Keratinocyte (primary cell): ENCODE results near the gene ENPP1. TPM values are rescaled to one million over a fixed set of nuclear protein-coding genes. Genes with fewer than 3 reads are reported as not detected.
"Not testable (repeated sequence)": the region's sequence is repeated elsewhere in the genome, so short reads cannot be mapped to it uniquely, and the experiment has no call there.

Experiments used
- DNase-seq: peaks from one replicate; pipeline ENCODE4 v3.0.0-alpha.2; 2011; ENCODE audit warnings: low read depth, missing footprints, low spot score
- FAIRE-seq: peaks from 2 replicates; lab custom pipeline; 2011; peaks lifted over from hg19 to GRCh38; lab: Jason Lieb, UNC
- H2AFZ ChIP-seq: 2 replicates; pipeline ENCODE4 v1.6.0; 2012; ENCODE audit warnings: low read length, control low read depth, inconsistent platforms; ENCODE audit not compliant: control insufficient read depth
- H3K27ac ChIP-seq: 2 replicates; pipeline ENCODE4 v1.5.1; 2011; ENCODE audit warnings: low read length; ENCODE audit not compliant: control insufficient read depth, insufficient read depth
- H3K27me3 ChIP-seq: 3 replicates; pipeline ENCODE4 v1.6.0; 2011; ENCODE audit warnings: low read length; ENCODE audit not compliant: control insufficient read depth, insufficient read depth; ENCODE audit errors: extremely low read depth
- H3K36me3 ChIP-seq, 2 experiments: 2 replicates in 1 of 2; 3 replicates in 1 of 2; pipeline ENCODE4 v1.5.1; 2011; ENCODE audit warnings: low read length in 2 of 2, mild to moderate bottlenecking in 1 of 2; ENCODE audit not compliant: control insufficient read depth in 2 of 2, insufficient read depth in 2 of 2; ENCODE audit errors: extremely low read depth in 1 of 2
- H3K4me1 ChIP-seq: 3 replicates; pipeline ENCODE4 v1.5.1; 2011; ENCODE audit warnings: low read length; ENCODE audit not compliant: control insufficient read depth, insufficient read depth; ENCODE audit errors: extremely low read depth
- H3K4me2 ChIP-seq: 3 replicates; pipeline ENCODE4 v1.6.0; 2011; ENCODE audit warnings: low read depth, low read length; ENCODE audit not compliant: control insufficient read depth, insufficient read depth; ENCODE audit errors: extremely low read depth
- H3K4me3 ChIP-seq, 3 experiments: fragments of 200-600 bp in 1 of 3; sonication (generic) in 1 of 3; 2 replicates in 2 of 3; 3 replicates in 1 of 3; pipeline ENCODE4 v1.5.1; 2011 to 2016; ENCODE audit warnings: low read length in 3 of 3, mild to moderate bottlenecking in 3 of 3, control low read depth in 2 of 3, inconsistent platforms in 1 of 3, low read depth in 1 of 3, mixed read lengths in 1 of 3, mixed run types in 1 of 3, moderate library complexity in 1 of 3; ENCODE audit not compliant: control insufficient read depth in 2 of 3, insufficient read depth in 2 of 3; ENCODE audit errors: extremely low read depth in 1 of 3
- H3K79me2 ChIP-seq: 2 replicates; pipeline ENCODE4 v1.6.0; 2012; ENCODE audit warnings: low read length; ENCODE audit not compliant: control insufficient read depth, insufficient read depth
- H3K9ac ChIP-seq: 3 replicates; pipeline ENCODE4 v1.6.0; 2011; ENCODE audit warnings: low read length; ENCODE audit not compliant: control insufficient read depth, insufficient read depth; ENCODE audit errors: extremely low read depth
- H3K9me1 ChIP-seq: 3 replicates; pipeline ENCODE4 v1.6.0; 2011; ENCODE audit warnings: low read length; ENCODE audit not compliant: control insufficient read depth, insufficient read depth; ENCODE audit errors: extremely low read depth
- H3K9me3 ChIP-seq: 2 replicates; pipeline ENCODE4 v1.5.1; 2012; ENCODE audit warnings: low read depth, low read length; ENCODE audit not compliant: control insufficient read depth
- H4K20me1 ChIP-seq: 3 replicates; pipeline ENCODE4 v1.6.0; 2011; ENCODE audit warnings: low read length; ENCODE audit not compliant: control insufficient read depth, insufficient read depth; ENCODE audit errors: extremely low read depth
- CTCF ChIP-seq, 3 experiments: IDR thresholded peaks in 1 of 3; conservative IDR thresholded peaks in 1 of 3; optimal IDR thresholded peaks in 1 of 3; 2 replicates in 2 of 3; 3 replicates in 1 of 3; pipeline versions ENCODE3 to v1.5.1; 2011; ENCODE audit warnings: low read length in 3 of 3, mild to moderate bottlenecking in 3 of 3, moderate library complexity in 2 of 3, control low read depth in 1 of 3, inconsistent platforms in 1 of 3; ENCODE audit not compliant: insufficient read depth in 2 of 3; ENCODE audit errors: extremely low read depth in 1 of 3
- EZH2 ChIP-seq: IDR thresholded peaks from one replicate; pipeline ENCODE4 v1.6.1; 2012; ENCODE audit warnings: inconsistent platforms, mild to moderate bottlenecking, low read length, moderate library complexity
- dilution Hi-C: fragments of 300-500 bp; cut with MboI; formaldehyde crosslinking; loops from one replicate; pipeline ENCODE4 v1.7.0; 2020; ENCODE audit warnings: low sequenced_read_pairs; ENCODE audit not compliant: extremely low pct_ligation_motif_present
- polyA plus RNA-seq, 5 experiments: library from polyadenylated mRNA; depleted of rRNA in 3 of 5; stranded (reverse) in 3 of 5; stranded (forward) in 1 of 5; unstranded in 1 of 5; fragments of >200 nt; gene quantifications; 1 replicate in 1 of 5; 2 replicates in 3 of 5; 3 replicates in 1 of 5; pipeline versions ENCODE4 v1.2.1 to v1.2.3, GENCODE V29; 2011 to 2012; ENCODE audit warnings: missing spikeins in 2 of 5, low read depth in 1 of 5, low replicate concordance in 1 of 5

Gene ENPP1
- polyA plus RNA-seq, 1 donor (not counting 4 experiments of a cell fraction or from before 2014, with no cell fraction given): 0.34 TPM

DNA sequence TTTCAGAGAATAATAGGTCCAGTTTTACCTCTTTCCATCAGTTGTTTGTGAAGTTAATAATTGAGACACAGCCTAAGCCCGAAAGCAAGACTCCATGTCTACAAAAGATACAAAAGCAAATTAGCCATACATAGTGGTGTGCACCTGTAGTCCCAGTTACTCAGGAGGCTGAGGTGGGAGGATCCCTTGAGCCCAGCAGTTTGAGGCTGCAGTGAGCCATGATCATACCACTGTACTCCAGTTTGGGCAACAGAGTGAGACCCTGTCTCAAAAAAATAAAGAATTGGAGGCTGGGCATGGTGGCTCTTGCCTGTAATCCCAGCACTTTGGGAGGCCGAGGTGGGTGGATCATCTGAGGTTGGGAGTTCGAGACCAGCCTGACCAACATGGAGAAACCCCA is 101.0 kb downstream of the ENPP1 start:
- H3K9ac ChIP-seq, H3K9me3 ChIP-seq, H3K27me3 ChIP-seq, H3K4me3 ChIP-seq, H3K36me3 ChIP-seq, dilution Hi-C loops, H3K27ac ChIP-seq, H4K20me1 ChIP-seq, H3K79me2 ChIP-seq, DNase-seq, H3K4me2 ChIP-seq, H3K4me1 ChIP-seq, H3K9me1 ChIP-seq, FAIRE-seq, H2AFZ ChIP-seq: not testable (repeated sequence)

DNA sequence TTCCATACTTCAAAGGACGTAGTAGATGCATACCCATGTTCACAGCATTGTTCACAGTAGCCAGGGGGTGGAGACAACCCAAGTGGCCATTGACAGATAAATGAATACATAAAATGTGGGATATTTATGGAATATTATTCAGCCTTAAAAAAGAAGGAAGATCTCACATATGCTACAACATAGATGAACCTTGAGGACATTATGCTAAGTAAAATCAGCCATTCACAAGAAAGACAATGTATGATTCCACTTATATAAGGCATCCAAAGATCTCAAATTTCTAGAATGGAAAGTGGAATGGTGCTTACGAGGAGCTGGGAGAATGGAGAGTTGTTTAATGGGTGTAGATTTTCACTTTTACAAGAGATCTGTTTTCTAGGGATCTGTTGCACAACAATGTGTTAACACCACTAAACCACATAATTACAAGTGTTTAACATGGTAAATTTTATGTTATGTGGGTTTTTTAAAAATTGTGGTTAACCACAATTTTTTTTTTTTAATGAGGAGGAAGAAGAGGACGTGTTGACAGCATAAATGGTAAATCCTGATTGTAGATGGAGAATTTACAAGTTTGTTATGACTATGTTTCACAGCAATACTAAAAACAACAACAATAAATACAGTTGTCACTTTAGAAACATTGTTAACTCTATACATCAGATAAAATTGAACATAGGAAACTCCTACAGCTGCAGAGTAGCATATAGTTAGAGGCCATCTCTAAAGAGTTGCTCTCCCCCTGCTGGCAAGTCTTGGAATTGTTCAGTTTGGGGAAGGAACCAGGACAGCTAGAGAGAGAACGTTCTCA is 101.8 kb downstream of the ENPP1 start:
- Histone ChIP-seq H3K9me3 (no peaks in the 10 kb centered on the region), H4K20me1 (no peaks in the 10 kb centered on the region), H2AFZ (no peak overlapping the region), H3K4me2 (no peak overlapping the region), H3K4me1 (peaks cover 3% of the 10 kb centered on the region), H3K79me2 (no peaks in the 10 kb centered on the region), H3K4me3 (no peak overlapping the region), H3K9me1 (no peaks in the 10 kb centered on the region), H3K9ac (no peak overlapping the region), H3K27ac (no peak overlapping the region), H3K36me3 (no peaks in the 10 kb centered on the region), H3K27me3 (peaks cover 3% of the 10 kb centered on the region)
- dilution Hi-C loops: no loop called here
- DNase-seq: no peak
- TF ChIP-seq CTCF (optimal IDR thresholded peaks at IDR 0.05 in 1 of 3, IDR thresholded peaks at IDR 0.05 in 1 of 3, conservative IDR thresholded peaks at IDR 0.05 in 1 of 3; ENCODE audit: extremely low read depth in 1 of 3, insufficient read depth in 2 of 3, low read length in 3 of 3): peak; percentile 70 to 73 (median 70)
- TF ChIP-seq EZH2: no peak
- FAIRE-seq: no peak
